Measurements from ENCODE around the gene PEMT.

The PEMT gene

GRCh38 chr17:17570140-17570797 is 21.2 kb downstream of the PEMT start:
- DNase-seq: peak; percentile 89 to 92

GRCh38 chr17:17569691-17570090 is 21.8 kb downstream of the PEMT start:
- DNase-seq: no peak

DNA sequence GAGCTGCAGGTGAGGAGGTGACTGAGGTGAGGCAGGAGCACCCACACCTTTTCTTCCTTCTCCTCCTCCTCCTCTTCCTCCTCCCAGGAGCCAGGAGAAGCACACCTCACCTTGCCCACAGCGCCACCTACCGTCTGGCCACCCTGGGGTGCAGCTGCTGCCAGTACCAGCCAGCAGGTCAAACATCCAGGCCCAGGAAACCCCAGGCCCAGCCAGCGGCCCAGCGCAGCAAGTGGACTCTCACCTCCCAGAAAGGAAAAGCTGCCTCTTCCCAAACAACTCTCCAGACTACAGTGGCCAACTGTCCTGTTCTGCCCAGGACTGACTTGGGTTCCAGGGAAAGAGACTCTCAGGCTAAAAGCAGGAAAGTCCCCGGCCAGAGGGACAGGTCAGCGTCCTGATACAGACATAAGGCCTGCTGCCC is 22.7 kb downstream of the PEMT start:
- DNase-seq: peak; percentile 83 to 88

GRCh38 chr17:17567631-17568030 is 23.9 kb downstream of the PEMT start:
- DNase-seq: peak; percentile 30 to 71

DNA sequence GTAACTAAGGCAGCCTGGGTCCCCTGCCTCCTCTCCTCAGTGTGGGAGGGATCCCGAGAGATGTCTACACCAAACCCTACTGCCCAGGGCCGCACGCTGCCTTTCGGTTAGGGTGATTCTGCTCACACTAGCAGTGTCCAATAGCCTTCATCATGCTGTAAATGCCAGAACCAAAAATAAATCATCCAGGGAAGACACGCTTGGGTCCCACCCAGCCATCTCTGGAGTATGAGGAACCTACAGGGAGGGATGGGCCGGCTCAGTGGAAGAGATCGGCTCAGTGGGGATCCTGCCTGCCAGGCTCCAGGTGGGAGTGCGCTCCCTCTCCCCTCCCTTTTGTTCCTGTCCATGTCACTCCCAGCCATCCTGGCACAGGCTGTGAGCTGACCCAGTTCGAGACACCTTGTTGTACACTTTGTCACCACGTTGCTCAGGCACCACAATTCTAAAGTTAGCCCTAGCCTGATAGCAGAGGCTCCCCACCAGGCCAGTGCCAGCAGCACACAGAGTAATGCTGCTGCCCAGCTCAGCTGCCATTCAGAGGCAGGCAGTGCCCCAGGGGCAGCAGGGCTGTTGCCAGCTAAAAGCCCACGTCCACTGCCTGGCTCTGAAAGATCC is 24.5 kb downstream of the PEMT start:
- DNase-seq: no peak

DNA sequence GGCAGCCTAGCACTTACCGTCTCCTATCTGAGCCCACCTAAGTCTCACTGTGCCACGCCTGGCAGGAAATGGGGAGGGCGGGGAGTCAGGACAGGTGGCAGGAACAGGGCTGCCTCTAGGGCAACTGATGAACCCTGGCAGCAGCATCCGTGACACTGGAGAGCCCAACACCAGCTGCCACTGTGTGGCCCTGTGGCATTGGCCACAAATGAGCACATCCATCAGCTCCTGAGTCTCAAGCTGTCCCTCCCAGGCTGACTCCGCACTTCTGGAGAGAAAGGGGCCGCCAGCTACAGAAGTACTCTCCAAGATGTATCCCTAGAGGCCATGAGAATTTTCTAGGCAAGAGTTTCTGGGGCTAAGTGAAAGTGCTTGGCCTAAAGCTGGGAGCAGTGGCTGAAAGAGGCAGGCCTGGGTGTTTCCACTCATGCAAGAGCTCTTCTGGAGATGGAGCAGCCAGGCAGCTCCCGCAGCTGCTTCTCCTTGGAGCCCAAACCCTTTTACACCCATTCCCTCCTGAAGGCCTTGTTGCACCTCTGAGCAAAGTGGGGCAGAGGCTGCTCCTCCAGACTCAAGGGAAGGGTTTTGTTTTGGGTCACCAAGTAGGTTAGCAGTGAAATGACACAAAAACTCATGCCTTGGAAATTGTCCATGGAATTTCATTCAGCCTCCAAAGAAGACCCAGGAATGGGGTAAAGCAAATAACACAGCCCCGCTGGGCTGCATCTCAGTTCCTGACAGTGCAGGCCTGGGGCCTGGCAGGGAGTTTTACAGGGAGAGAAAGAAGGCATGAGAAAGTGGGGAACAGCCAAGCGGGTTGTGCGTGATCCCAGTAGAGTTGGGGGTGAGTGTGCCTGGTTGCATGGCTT is 25.8 kb downstream of the PEMT start:
- no peak for DNase-seq

- DNase-seq: peak in 1 of 2 experiments; percentile 70
Measured at GRCh38 chr17:17564896-17565295, 26.6 kb downstream of the PEMT start.

DNA sequence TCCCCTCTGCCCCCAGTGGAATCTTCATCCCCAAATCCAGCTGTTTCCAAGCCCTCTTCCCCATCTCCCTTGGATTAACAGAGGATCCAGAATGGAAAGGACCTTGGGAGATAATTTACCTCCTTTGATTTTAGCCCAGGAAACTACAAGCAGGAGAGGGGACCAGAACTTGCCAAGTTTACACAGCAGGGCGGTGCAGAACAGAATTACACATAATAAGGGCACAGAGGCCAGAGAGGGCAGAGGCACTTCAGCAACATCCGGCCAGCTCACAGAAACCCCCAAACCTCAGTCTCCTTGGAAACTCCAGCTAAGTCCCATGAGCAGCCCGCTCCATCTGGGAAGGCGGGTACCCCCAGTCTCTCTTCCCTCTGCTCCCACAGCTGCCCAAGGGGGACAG is 27.2 kb downstream of the PEMT start:
- no peak for DNase-seq

DNA sequence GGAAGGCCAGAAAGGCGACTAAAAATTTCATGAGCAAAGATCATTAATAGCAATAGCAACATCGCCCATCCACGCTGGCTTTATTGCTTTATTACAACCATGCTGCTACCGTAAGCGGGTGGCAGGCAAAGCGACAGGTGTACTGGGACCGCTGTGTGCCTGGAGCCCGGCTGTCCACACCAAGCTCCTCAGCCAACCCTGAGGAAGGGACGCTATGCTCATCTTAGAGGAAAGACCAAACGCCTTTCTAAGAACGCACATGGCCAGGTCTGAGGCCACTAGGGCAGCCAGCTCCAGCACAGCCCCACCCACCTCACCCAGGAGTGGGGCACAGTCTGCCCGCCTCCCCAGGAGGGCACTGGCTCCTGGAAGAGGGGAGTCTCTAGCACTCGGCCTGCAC is 28.0 kb downstream of the PEMT start:
- DNase-seq: no peak

DNA sequence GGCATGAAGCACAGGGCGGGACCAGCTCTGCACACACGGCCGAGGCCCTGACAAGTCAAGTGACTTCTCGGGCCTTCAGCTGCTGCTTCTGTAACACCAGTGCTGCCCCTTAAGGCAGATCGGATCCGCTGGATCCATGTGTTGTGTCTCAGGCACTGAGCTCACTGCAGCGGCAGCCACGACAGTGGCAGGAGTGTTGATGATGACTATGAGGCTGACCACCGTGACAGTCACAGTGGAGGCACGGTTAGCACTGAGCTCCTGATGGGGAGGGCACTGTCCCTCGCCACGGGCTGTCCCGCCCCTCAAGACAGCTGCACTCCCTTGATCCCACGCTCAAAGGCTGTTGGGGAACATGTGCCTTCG is 29.4 kb downstream of the PEMT start:
- no peak for DNase-seq

DNA sequence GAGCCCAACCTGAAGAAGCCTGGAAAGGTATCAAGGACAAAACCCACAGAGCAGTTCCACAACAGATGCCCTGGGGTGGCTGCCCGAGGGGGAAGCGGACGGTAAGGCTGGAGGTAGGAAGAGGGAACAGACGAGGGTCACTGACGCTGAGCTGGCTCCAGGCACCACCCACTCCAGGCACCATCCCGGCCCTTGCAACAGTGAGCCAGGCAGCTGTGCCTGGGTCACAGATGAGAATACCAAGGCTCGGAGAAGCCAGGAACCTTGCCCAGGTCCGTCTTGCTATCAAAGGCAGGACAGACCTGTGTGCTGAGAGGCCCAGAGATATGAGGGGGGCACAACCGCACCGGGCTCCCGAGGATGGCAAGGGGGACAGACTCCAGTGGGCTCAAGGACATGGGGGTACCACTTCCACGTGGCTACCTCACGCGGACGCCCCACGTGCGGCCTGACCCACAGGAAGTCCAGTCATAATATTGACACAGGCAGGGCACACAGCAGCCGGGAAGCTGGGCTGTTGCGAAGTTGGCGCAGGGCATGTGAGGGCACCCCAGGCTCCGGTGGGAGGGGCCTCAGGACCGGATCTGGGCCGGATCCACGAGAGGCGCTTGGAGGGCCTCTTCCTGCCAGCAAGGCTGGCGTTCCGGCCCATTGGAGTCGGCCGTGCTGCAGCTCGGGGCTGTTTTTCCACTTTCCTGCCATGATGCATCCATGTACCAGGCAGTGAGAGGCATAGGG is 29.9 kb downstream of the PEMT start:
- DNase-seq: peak; percentile 74 to 92

DNA sequence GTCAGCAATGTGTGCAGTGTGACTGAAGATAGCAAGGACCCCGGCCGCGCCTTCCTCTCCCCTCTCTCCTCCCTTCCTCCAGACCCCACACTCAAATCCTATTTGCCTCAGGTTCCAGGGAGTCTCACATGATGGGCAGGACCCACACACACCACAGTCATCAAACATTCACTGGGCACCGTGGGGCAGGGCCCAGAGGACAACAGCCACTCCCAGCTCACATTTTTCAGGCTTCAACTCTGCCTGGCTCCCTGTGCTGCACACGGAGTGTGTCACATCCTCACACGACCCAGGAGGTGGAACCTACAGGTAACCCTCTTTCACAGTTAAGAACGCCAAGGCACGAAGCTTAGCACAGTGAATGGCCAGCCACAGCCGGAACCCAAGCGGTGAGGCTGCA is 30.5 kb downstream of the PEMT start:
- DNase-seq: no peak

DNA sequence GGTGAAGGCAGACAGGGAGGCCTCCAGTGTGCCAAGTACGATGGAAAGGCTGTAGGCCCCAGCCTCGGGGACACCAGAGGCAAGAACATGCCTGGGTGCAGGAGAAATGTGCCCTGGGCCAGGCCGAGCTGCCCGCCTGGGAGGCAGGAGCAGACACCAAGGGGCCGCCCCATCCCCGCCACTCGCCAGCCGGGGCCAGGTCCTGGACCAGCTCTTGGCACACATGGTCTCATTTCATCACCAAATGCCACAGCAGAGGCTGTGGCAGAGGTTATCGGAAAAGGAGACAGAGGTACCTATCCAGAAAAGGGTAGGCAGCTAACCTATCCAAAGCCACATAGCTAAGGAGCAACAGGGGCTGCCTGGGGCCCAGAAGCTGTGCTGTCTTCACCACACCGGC is 31.3 kb downstream of the PEMT start:
- no peak for DNase-seq

DNA sequence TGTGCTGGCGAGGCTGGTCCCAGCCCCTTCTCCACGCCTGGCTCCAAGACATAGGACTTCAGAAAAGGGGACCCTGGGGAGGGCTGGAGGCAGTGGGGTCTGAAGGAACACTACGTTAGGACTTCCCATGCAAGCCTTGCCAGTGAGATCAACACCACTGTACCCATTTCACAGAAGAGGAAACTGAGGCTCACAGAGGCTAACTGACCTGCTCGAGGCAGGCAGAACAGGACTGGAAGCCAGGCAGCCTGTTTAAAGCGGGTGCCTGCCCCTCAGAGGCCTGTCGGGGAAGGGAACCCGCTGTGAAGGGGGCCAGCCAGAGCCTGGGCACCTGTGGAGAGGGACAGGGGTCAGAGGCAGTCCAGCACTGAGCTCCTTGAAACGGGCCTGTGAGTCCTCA is 32.3 kb downstream of the PEMT start:
- DNase-seq: no peak

GRCh38 chr17:17558431-17558830 is 33.1 kb downstream of the PEMT start:
- no peak for DNase-seq

DNA sequence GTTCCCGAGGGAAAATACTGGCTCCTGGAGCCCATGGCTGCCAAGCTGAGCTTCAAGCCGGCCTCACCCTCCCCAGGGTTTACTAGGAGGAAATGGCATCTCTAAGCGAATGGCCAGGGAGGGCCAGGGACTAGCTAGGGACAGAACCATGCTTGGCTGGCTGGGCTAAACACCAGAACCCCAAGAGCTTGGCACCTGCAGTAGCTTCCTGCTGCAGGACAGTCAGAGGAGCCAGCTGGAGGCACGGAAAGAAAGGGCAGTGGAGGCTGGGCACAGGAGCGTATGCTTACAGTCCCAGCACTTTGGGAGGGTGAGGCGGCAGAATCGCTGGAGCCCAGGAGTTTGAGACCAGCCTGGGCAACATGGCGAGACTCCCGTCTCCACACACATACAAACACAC is 33.7 kb downstream of the PEMT start:
- no peak for DNase-seq

GRCh38 chr17:17556671-17557070 is 34.8 kb downstream of the PEMT start:
- no peak for DNase-seq

GRCh38 chr17:17555906-17556305 is 35.6 kb downstream of the PEMT start:
- DNase-seq: no peak

GRCh38 chr17:17555151-17555550 is 36.4 kb downstream of the PEMT start:
- DNase-seq: no peak

DNA sequence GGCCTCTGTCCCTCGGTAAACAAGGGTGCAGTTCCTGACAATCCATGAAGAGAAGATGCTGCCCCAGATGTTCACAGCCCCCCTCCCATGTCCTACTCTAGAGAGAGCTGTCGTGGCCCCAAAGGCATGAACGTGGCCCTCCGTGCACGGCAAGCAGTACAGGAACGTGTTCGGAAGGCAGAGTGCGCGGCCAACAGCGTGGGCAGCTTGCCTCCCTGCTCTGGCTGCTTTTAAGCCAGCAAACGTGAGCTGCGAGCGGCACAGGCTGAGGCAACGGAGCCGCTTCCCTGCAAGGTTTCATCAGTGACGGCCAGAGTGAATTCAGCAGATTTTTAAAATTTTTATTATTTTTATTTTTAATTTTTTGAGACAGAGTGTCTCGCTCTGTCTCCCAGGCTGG is 37.2 kb downstream of the PEMT start:
- DNase-seq: no peak

GRCh38 chr17:17553217-17554195 is 38.0 kb downstream of the PEMT start:
- no peak for DNase-seq

Data from SHP77 (cell line).